Cardiac fibroblast (primary cell): ENCODE results near the gene SPTBN4.

Experiments
- DNase-seq, 2 donors: peaks; one replicate each; pipeline versions ENCODE4 v3.0.0 to v3.0.0-alpha.2; 2010; ENCODE audit warnings: low read depth in 2 of 2
- H3K4me3 ChIP-seq, 2 donors: replicated peaks in 1 of 2; 1 replicate in 1 of 2; 2 replicates in 1 of 2; pipeline ENCODE4 v1.5.1; 2011; ENCODE audit warnings: low read depth in 2 of 2, low read length in 2 of 2, mild to moderate bottlenecking in 2 of 2, moderate library complexity in 1 of 2
- TF ChIP-seq, protein P1 (sequence below): IDR thresholded peaks from one replicate; pipeline ENCODE4 v1.5.1; 2011; ENCODE audit warnings: low read depth, mild to moderate bottlenecking, low read length, inconsistent platforms

The SPTBN4 gene

DNA sequence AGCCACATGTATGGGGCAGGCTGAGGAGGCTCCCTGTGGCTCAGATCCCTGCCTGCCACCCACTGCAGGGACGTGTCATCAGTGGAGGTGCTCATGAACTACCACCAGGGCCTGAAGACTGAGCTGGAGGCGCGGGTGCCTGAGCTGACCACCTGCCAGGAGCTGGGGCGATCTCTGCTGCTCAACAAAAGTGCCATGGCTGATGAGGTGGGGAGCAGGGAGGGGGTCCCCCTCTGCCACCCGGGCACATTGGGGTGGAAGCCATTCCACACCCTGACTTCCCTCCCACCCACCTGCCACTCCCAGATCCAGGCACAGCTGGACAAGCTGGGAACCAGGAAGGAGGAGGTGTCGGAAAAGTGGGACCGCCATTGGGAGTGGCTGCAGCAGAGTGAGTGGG, 98.6 kb downstream of the SPTBN4 start:
- TF ChIP-seq, protein P1, sequence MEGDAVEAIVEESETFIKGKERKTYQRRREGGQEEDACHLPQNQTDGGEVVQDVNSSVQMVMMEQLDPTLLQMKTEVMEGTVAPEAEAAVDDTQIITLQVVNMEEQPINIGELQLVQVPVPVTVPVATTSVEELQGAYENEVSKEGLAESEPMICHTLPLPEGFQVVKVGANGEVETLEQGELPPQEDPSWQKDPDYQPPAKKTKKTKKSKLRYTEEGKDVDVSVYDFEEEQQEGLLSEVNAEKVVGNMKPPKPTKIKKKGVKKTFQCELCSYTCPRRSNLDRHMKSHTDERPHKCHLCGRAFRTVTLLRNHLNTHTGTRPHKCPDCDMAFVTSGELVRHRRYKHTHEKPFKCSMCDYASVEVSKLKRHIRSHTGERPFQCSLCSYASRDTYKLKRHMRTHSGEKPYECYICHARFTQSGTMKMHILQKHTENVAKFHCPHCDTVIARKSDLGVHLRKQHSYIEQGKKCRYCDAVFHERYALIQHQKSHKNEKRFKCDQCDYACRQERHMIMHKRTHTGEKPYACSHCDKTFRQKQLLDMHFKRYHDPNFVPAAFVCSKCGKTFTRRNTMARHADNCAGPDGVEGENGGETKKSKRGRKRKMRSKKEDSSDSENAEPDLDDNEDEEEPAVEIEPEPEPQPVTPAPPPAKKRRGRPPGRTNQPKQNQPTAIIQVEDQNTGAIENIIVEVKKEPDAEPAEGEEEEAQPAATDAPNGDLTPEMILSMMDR = no peak
- no peak overlapping the region for H3K4me3 ChIP-seq
- DNase-seq = no peak

GRCh38 chr19:40565910-40566495, 99.2 kb downstream of the SPTBN4 start:
- H3K4me3 ChIP-seq = no peak overlapping the region
- no peak for DNase-seq
- TF ChIP-seq, protein P1 = no peak

GRCh38 chr19:40567040-40567749, 100.4 kb downstream of the SPTBN4 start:
- TF ChIP-seq, protein P1 = no peak
- H3K4me3 ChIP-seq = peak overlapping the region; percentile 26 to 39
- peak in 1 of 2 donors; percentile 16 for DNase-seq

DNA sequence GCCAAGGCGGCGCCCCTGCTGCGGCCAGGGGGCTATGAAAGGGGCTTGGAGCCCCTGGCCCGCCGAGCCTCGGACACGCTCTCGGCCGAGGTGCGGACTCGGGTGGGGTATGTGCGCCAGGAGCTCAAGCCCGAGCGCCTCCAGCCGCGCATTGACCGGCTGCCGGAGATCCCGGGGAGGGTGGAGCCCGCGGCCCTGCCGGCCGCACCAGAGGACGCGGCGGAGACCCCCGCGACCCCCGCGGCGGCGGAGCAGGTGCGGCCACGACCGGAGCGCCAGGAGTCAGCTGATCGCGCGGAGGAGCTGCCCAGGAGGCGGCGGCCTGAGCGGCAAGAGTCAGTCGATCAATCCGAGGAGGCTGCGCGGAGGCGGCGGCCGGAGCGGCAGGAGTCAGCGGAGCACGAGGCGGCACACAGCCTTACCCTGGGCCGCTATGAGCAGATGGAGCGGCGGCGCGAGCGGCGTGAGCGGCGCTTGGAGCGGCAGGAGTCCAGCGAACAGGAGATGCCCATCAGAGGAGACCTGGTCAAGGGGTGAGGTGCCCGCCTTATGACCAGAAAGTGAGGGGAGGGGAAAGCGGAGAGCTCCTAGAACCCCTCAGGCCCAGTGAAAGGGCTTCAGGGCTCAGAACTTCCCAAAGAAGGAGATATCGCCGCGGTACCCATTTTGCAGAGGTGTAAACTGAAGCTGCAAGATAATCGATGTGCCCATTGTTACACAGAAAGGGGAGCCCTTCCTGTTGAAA, 101.1 kb downstream of the SPTBN4 start:
- DNase-seq = no peak
- peak overlapping the region; percentile 26 to 39 for H3K4me3 ChIP-seq
- TF ChIP-seq, protein P1 = no peak

DNA sequence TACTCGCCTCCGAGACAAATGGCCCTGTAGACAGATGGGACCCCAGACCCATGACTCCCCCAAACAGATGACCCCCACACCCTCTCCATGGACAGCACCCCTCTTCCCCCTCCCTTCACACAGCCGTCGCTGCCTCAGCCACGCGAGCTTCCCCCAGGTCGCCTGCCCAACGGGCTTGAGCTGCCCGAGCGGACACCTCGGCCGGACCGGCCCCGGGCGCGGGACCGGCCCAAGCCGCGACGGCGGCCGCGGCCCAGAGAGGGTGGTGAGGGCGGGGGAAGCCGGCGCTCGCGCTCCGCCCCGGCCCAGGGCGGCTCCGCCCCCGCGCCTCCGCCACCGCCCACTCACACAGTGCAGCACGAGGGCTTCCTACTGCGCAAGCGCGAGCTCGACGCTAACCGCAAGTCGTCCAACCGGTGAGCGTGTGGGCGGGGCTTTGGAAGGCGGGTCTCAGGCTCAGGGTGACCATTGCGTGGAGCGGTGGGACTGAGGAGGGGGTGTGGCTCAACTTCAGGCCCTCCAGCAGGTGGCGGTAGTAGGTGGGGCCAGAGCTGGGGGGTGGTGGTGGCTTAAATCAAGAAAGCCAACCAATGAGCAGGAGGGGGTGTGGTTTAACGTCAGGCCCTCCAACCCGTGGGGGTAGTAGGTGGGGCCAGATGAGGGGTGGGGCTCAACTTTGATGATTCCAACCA, 103.7 kb downstream of the SPTBN4 start:
- TF ChIP-seq, protein P1 = peak; percentile 40
- peak overlapping the region; percentile 52 to 60 for H3K4me3 ChIP-seq
- DNase-seq = peak; percentile 100

DNA sequence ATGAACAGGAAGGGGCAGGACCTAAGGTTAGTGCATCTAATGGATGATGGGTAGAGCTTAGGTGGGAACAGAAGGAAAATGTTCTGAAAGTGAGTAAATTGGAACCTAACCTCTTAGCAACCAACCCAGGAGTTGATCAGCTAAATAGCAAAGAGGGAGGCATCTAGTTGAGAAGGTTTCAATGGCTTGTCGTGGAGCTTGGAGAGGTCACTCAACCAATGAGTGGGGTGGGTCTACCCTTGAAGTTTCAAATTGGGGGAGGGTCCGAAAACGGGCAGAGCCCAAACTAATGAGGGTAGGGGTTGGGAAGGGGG, 104.2 kb downstream of the SPTBN4 start:
- no peak for DNase-seq
- TF ChIP-seq, protein P1 = no peak
- H3K4me3 ChIP-seq = no peak overlapping the region
